Measurements from ENCODE around the gene MRFAP1L1.

- no peak for TF ChIP-seq NFIC (IDR thresholded peaks at IDR 0.05; ENCODE audit: low read depth, low read length)
- TF ChIP-seq ZNF622 (IDR thresholded peaks at IDR 0.05) = no peak
- no peak for TF ChIP-seq EZH2 (IDR thresholded peaks at IDR 0.05; ENCODE audit: borderline replicate concordance, control insufficient read depth, low read depth, low read length)
- no peak for TF ChIP-seq CTCF (IDR thresholded peaks at IDR 0.05 in 2 of 3, conservative IDR thresholded peaks at IDR 0.05 in 1 of 3; ENCODE audit: control insufficient read depth in 2 of 3, extremely low read depth in 1 of 3, insufficient read depth in 1 of 3, low read depth in 3 of 3, low read length in 3 of 3)
- TF ChIP-seq TARDBP (IDR thresholded peaks at IDR 0.05; ENCODE audit: borderline replicate concordance) = no peak
These were observed 22.1 kb upstream of the MRFAP1L1 start for GRCh38 chr4:6731780-6732179.

Data from GM12878 (cell line).